ENCODE results near the gene PCBP3.
"Not testable (repeated sequence)": the region's sequence is repeated elsewhere in the genome, so short reads cannot be mapped to it uniquely, and the experiment has no call there.

Gene PCBP3

DNA sequence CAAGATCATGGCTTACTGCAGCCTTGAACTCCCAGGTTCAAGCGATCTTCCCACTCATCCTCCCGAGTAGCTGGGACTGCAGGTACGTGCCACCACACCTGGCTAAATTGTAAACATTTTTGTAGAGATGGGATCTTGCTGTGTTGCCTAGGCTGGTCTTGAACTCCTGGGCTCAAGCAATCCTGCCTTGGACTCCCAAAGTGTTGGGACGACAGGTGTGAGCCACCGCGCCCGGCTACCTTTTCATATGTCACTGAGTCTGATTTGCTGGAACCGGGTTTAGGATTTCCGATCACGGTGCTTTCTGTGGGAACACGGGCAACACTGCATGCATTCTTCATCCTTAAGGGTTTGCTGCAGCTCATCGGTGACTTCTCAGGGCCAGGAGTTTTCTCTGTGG, 32.2 kb upstream of the PCBP3 start:
- TF ChIP-seq ZFX (IDR thresholded peaks at IDR 0.05; ENCODE audit: borderline replicate concordance), result no peak
- H3K27ac ChIP-seq, result no peak overlapping the region

DNA sequence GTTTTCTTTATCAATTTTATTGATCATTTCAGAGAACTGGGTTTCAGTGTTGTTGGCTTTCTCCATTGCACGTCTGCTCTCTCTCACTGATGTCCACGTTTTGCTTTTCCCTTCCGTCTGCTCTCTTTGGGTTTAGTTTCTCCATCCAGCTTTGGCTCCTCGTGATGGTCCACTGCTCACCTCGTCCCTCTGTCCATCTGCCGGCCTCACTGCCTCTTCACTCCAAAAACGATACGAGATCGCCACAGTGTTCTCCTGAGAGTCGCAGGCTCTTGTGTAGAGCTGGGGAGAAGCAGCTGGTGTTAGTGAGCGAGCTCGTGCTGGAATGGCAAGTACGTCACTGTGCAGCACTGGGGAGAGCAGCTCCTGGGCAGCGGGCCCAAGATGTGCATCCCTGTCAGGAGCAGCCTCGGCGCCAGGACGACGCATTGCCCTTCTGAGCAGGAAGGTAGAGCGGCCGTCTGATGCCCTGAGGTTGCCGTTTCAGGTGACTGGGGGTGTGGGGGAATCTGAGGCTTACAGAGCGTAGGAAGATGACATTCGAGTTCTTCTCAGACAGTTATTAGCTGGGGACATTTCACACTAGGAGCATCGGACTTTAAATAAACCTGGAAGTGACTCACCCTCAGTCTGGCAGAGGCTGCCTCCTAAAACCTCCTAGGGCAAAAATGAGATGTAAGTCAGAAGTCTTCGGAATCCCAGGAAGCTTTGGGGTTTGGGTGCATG, 31.4 kb upstream of the PCBP3 start:
- no peak for TF ChIP-seq ZFX (IDR thresholded peaks at IDR 0.05; ENCODE audit: borderline replicate concordance)
- TF ChIP-seq, protein P1, sequence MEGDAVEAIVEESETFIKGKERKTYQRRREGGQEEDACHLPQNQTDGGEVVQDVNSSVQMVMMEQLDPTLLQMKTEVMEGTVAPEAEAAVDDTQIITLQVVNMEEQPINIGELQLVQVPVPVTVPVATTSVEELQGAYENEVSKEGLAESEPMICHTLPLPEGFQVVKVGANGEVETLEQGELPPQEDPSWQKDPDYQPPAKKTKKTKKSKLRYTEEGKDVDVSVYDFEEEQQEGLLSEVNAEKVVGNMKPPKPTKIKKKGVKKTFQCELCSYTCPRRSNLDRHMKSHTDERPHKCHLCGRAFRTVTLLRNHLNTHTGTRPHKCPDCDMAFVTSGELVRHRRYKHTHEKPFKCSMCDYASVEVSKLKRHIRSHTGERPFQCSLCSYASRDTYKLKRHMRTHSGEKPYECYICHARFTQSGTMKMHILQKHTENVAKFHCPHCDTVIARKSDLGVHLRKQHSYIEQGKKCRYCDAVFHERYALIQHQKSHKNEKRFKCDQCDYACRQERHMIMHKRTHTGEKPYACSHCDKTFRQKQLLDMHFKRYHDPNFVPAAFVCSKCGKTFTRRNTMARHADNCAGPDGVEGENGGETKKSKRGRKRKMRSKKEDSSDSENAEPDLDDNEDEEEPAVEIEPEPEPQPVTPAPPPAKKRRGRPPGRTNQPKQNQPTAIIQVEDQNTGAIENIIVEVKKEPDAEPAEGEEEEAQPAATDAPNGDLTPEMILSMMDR (IDR thresholded peaks at IDR 0.05), result no peak
- H3K27ac ChIP-seq, result no peak overlapping the region

DNA sequence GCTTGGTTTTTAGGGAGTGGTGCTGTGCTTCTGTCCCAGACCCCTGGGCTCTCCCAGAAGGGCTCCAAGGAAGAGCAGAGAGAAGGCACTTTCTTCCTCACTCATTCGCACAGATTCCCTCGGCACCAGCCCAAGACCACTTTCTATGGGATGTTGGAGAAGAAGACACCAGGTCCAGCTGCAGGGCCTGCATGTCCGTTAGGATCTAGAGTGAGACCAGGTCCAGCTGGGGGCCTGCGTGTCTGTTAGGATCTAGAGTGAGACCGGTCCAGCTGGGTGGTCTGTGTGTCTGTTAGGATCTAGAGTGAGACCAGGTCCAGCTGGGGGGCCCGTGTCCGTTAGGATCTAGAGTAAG, 30.9 kb upstream of the PCBP3 start:
- H3K27ac ChIP-seq, result not testable (repeated sequence)

DNA sequence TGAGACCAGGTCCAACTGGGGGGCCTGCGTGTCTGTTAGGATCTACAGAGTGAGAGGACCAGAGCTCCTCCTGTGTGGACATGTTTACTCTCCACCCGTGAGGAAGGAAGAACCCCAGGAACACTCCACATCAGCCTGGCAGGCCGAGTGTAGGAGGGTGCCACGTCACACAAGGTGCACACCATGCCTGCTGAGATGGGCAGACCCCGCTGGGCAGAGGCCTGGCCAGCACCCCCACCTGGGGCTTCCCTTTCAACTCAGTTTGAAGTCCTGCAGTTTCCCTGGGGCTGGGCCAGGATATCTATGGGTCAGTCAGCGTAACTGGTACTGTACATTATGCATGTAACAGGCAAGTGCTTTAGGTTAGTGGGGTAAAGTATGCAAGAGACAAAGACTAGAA, 30.1 kb upstream of the PCBP3 start:
- no peak overlapping the region for H3K27ac ChIP-seq
- TF ChIP-seq, protein P1 (IDR thresholded peaks at IDR 0.05), result no peak
- no peak for TF ChIP-seq ZFX (IDR thresholded peaks at IDR 0.05; ENCODE audit: borderline replicate concordance)

DNA sequence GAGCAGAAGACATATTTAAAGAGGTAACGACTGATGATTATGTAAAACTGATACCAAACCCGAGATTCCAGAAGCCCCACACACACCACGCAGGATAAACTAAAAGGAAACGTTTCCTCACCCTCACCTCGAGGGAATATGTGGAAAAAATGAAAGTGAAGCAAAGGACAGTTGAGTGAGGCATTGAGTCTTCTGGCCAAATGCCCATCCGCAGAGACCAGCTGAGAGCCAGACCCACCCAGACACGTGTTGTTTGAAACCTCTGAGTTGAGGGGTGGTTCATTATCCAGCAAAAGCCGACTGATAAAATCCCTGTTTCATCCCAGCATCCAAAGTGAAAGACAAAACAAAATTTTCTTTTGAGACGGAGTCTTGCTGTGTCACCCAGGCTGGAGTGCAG, 29.6 kb upstream of the PCBP3 start:
- no peak overlapping the region for H3K27ac ChIP-seq
- TF ChIP-seq, protein P1 (IDR thresholded peaks at IDR 0.05), result no peak
- no peak for TF ChIP-seq ZFX (IDR thresholded peaks at IDR 0.05; ENCODE audit: borderline replicate concordance)

DNA sequence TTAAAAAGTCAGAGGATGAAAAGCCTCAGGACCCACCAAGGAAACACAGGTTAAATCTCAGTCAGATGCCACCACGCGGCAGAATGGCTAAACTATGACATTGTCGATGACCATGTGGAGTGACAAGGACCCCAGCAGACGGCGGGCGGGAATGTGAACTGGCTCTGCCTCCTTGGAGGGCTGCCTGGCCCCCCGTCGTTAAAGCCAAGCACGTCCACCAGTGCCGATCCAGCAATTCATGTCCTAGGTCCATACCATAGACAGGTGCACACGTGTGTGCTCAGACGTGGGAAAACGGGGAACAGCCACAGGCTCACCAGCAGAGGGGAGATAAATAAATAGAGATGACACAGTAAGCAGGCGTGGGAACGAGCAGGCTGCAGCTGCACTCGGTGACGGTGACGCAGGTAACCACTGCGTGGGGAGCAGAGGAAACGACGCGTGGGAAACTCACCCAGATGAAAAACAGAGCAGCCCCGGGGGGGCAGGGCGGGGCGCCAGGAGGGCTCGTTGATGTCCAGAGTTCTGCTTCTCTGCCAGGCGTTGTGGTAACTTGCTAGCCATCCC, 28.3 kb upstream of the PCBP3 start:
- no peak for TF ChIP-seq ZFX (IDR thresholded peaks at IDR 0.05; ENCODE audit: borderline replicate concordance)
- TF ChIP-seq, protein P1 (IDR thresholded peaks at IDR 0.05), result peak; percentile 22; the same call in 1 of the 2 replicates
- no peak overlapping the region for H3K27ac ChIP-seq

DNA sequence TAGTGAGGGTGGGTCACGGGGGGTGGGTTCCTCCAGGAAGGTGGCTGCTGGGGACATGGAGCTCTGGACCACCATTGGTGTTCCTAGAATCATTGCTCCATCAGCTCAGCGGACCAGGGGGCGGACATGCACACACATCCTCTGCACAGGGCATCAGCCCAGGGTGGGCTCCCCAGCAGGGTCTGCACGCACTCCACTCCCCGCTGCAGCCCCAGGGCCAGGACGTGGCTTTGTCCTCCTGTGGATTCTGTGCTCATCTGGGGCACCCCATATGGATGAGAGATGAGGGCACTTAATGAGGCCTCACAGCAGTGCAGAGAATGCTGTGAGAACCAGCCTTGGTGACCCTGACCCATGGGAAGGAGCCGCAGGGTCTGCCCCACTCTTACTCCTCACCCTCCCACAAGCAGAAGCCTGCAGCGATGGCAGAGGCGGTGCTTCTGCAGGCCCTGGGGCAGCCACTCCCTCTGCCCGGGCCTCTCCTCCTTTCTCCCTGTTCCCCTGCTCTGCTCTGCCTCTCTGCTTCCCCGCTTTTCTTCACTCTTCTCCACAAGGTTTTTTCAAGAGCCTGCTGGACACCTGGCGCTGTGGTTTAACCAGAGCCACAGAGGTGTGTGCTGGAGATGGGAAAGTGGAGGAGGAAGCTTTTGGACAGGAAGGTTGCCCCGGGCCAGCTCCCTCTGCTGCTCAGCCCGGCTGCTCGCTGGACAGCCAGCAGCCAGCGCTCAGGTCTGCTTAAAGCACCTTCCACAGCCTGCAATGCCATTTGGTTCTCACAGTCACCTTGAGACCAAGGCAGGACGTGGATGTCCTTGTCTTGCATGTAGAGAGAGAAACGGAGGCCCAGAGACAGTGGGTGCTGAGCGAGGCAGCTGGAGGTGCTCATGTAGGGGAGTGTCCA, 26.3 kb upstream of the PCBP3 start:
- no peak overlapping the region for H3K27ac ChIP-seq
- TF ChIP-seq ZFX (IDR thresholded peaks at IDR 0.05; ENCODE audit: borderline replicate concordance), result no peak
- TF ChIP-seq, protein P1 (IDR thresholded peaks at IDR 0.05), result no peak

DNA sequence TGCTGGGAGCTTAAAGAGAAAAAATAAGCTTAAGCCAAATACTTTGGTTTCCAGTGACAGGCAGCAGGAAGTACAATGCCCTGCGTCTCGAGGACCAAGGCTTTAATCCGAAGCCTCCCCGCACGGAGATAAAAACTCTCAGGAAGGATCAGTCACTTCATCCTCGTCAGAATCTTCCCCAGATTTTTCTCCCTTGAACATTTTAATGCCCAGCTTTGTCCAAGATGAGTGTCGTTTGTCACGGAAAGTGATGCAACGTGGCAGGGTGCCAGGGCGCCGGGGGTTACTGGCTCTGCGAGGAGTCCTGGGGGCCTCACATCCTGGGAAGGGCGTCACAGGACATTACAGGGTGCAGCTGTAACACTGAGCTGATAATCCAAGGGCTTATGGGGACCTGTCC, 25.2 kb upstream of the PCBP3 start:
- TF ChIP-seq ZFX (IDR thresholded peaks at IDR 0.05; ENCODE audit: borderline replicate concordance), result no peak
- TF ChIP-seq, protein P1 (IDR thresholded peaks at IDR 0.05), result no peak
- H3K27ac ChIP-seq, result no peak overlapping the region

Measured in 22Rv1 (cell line).